Smooth muscle cell (in vitro differentiated cells): Measurements from ENCODE around the gene USP12. TPM values are rescaled to one million over a fixed set of nuclear protein-coding genes. Genes with fewer than 3 reads are reported as not detected.

Experiments
- DNase-seq: peaks from one replicate; lab custom pipeline; 2025; ENCODE audit not compliant: unreplicated experiment; lab: John Stamatoyannopoulos, UW
- H2AFZ ChIP-seq: fragments of 200-600 bp; sonication (generic); 2 replicates; pipeline ENCODE4 v1.6.0; 2016; ENCODE audit warnings: antibody characterized with exemption, low read depth, mild to moderate bottlenecking
- H3F3A ChIP-seq: fragments of 200-600 bp; sonication (generic); 2 replicates; pipeline ENCODE4 v1.6.0; 2017; ENCODE audit warnings: antibody characterized with exemption, low read depth
- H3K27ac ChIP-seq: fragments of 200-600 bp; sonication (generic); 2 replicates; pipeline ENCODE4 v1.5.1; 2016; ENCODE audit warnings: low read depth, mild to moderate bottlenecking
- H3K27me3 ChIP-seq: fragments of 200-600 bp; sonication (generic); 2 replicates; pipeline ENCODE4 v1.6.1; 2016; ENCODE audit warnings: low read depth, mild to moderate bottlenecking
- H3K36me3 ChIP-seq: fragments of 200-600 bp; sonication (generic); 2 replicates; pipeline ENCODE4 v1.5.1; 2016; ENCODE audit warnings: low read depth
- H3K4me1 ChIP-seq: fragments of 200-600 bp; sonication (generic); 2 replicates; pipeline ENCODE4 v1.5.1; 2016; ENCODE audit warnings: low read depth
- H3K4me2 ChIP-seq: fragments of 200-600 bp; sonication (generic); 2 replicates; pipeline ENCODE4 v1.6.0; 2016; ENCODE audit warnings: mild to moderate bottlenecking
- H3K4me3 ChIP-seq: fragments of 200-600 bp; sonication (generic); 2 replicates; pipeline ENCODE4 v1.5.1; 2016; ENCODE audit warnings: mild to moderate bottlenecking
- H3K79me2 ChIP-seq: fragments of 200-600 bp; sonication (generic); 2 replicates; pipeline ENCODE4 v1.6.0; 2016; ENCODE audit warnings: low read depth, mild to moderate bottlenecking
- H3K9ac ChIP-seq: fragments of 200-600 bp; sonication (generic); 2 replicates; pipeline ENCODE4 v1.6.0; 2016; ENCODE audit warnings: low read depth
- H3K9me3 ChIP-seq: fragments of 200-600 bp; sonication (generic); replicated peaks from 2 replicates; pipeline ENCODE4 v1.5.1; 2016; ENCODE audit warnings: low read depth
- H4K20me1 ChIP-seq: fragments of 200-600 bp; sonication (generic); 2 replicates; pipeline ENCODE4 v1.6.0; 2016; ENCODE audit warnings: low read depth
- CTCF ChIP-seq: fragments of 200-600 bp; sonication (generic); IDR thresholded peaks from 2 replicates; pipeline ENCODE4 v1.5.1; 2017; ENCODE audit warnings: borderline replicate concordance, mild to moderate bottlenecking, antibody characterized with exemption; ENCODE audit not compliant: insufficient read depth, poor library complexity, severe bottlenecking
- WGBS: methylation state at CpG from one replicate; pipeline ENCODE4 v1.1.7; 2016; ENCODE audit warnings: low lambda C conversion rate; 5-methylcytosine and 5-hydroxymethylcytosine counted together
- polyA plus RNA-seq: library from polyadenylated mRNA; unstranded; fragments of >200 nt; fragmentation: Nextera tagmentation; extraction: Ambion mirVana; gene quantifications from 2 replicates; pipeline ENCODE4 v1.2.1, GENCODE V29; 2016
- total RNA-seq: library from RNA; depleted of rRNA; stranded (reverse); fragments of >200 nt; gene quantifications from 2 replicates; pipeline ENCODE4 v1.2.3, GENCODE V29; 2014

USP12 gene
- total and polyA plus RNA-seq, 2 experiments from 2014 or later: 11.3 to 19.9 TPM

- no peaks in the 10 kb centered on the region for H3K4me1 ChIP-seq
- no peak overlapping the region for H3K27ac ChIP-seq
- H3K36me3 ChIP-seq: peaks cover 4% of the 10 kb centered on the region
- H2AFZ ChIP-seq: no peak overlapping the region
- H3K4me3 ChIP-seq: no peak overlapping the region
- H3K4me2 ChIP-seq: no peak overlapping the region
- H3K27me3 ChIP-seq: no peaks in the 10 kb centered on the region
- no peaks in the 10 kb centered on the region for H3K9me3 ChIP-seq
- peaks cover 5% of the 10 kb centered on the region for H4K20me1 ChIP-seq
- peaks cover 6% of the 10 kb centered on the region for H3F3A ChIP-seq
- no peaks in the 10 kb centered on the region for H3K79me2 ChIP-seq
- no peak overlapping the region for H3K9ac ChIP-seq
- TF ChIP-seq CTCF: no peak
- no peak for DNase-seq
- 95% methylated on average over 4 of the region's 4 CpGs for WGBS
These were observed 88.4 kb downstream of the USP12 start for GRCh38 chr13:27083183-27083582.

- Histone ChIP-seq H3K36me3 (peaks cover 4% of the 10 kb centered on the region), H3K4me1 (no peaks in the 10 kb centered on the region), H3K4me3 (no peak overlapping the region), H3K79me2 (no peaks in the 10 kb centered on the region), H3K27me3 (no peaks in the 10 kb centered on the region), H3K4me2 (no peak overlapping the region), H4K20me1 (peaks cover 8% of the 10 kb centered on the region), H2AFZ (no peak overlapping the region), H3K9me3 (no peaks in the 10 kb centered on the region), H3K27ac (no peak overlapping the region), H3K9ac (no peak overlapping the region), H3F3A (peaks cover 6% of the 10 kb centered on the region)
- TF ChIP-seq CTCF: no peak
- DNase-seq: no peak
- 85% methylated on average over 4 of the region's 4 CpGs for WGBS
These were observed 89.5 kb downstream of the USP12 start for GRCh38 chr13:27081893-27082679.

GRCh38 chr13:27080018-27080948 is 91.3 kb downstream of the USP12 start:
- peak overlapping the region; percentile 10 for H3K4me2 ChIP-seq
- no peak for TF ChIP-seq CTCF
- peaks cover 4% of the 10 kb centered on the region for H3K36me3 ChIP-seq
- H3K4me3 ChIP-seq: no peak overlapping the region
- H3K9ac ChIP-seq: no peak overlapping the region
- H3K9me3 ChIP-seq: no peaks in the 10 kb centered on the region
- no peak for DNase-seq
- H3F3A ChIP-seq: peaks cover 6% of the 10 kb centered on the region
- no peaks in the 10 kb centered on the region for H3K4me1 ChIP-seq
- no peak overlapping the region for H2AFZ ChIP-seq
- no peaks in the 10 kb centered on the region for H3K79me2 ChIP-seq
- H3K27me3 ChIP-seq: no peaks in the 10 kb centered on the region
- peaks cover 13% of the 10 kb centered on the region for H4K20me1 ChIP-seq
- 91% methylated on average over 6 of the region's 6 CpGs for WGBS
- peak overlapping the region; percentile 0 for H3K27ac ChIP-seq
